ENCODE data around the gene VEPH1. TPM values are rescaled to one million over a fixed set of nuclear protein-coding genes. Genes with fewer than 3 reads are reported as not detected.
A peak's percentile ranks its signal among the peaks of the same experiment; 100 is the strongest.

The VEPH1 gene
- total RNA-seq, 1 donor from 2014 or later: 8.8 TPM

DNA sequence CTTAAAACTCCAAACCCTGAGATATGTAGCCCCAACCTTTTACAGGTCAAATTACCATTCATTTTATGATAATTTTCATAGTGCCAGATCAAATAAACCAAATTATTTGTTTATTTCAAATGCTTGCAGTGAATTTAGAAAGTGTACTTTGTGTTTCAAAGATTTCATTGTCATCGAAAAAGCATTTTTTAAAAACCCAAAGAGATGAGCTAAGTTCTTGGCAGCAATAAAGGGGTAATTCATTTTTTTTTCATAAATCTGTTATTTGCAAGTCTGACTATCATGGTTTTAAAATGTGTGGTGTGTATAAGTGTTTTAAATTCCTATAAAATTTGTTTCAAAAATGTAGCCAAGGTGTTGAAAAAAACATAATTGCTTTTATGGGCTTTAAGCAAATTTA is 49.4 kb downstream of the VEPH1 start:
- TF ChIP-seq, protein P1, sequence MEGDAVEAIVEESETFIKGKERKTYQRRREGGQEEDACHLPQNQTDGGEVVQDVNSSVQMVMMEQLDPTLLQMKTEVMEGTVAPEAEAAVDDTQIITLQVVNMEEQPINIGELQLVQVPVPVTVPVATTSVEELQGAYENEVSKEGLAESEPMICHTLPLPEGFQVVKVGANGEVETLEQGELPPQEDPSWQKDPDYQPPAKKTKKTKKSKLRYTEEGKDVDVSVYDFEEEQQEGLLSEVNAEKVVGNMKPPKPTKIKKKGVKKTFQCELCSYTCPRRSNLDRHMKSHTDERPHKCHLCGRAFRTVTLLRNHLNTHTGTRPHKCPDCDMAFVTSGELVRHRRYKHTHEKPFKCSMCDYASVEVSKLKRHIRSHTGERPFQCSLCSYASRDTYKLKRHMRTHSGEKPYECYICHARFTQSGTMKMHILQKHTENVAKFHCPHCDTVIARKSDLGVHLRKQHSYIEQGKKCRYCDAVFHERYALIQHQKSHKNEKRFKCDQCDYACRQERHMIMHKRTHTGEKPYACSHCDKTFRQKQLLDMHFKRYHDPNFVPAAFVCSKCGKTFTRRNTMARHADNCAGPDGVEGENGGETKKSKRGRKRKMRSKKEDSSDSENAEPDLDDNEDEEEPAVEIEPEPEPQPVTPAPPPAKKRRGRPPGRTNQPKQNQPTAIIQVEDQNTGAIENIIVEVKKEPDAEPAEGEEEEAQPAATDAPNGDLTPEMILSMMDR (conservative IDR thresholded peaks at IDR 0.05): no peak
- no peak for DNase-seq (ENCODE audit: low read depth, low spot score)
- no peaks in the 10 kb centered on the region for H3K27me3 Mint-ChIP-seq (ENCODE audit: low read depth)
- peaks cover 3% of the 10 kb centered on the region for H3K9me3 Mint-ChIP-seq
- H3K4me3 Mint-ChIP-seq: no peak overlapping the region
- no peak overlapping the region for H3K27ac Mint-ChIP-seq (ENCODE audit: unreplicated experiment)
- no peaks in the 10 kb centered on the region for H3K4me1 Mint-ChIP-seq
- H3K36me3 Mint-ChIP-seq (ENCODE audit: low read depth): peaks cover 8% of the 10 kb centered on the region

DNA sequence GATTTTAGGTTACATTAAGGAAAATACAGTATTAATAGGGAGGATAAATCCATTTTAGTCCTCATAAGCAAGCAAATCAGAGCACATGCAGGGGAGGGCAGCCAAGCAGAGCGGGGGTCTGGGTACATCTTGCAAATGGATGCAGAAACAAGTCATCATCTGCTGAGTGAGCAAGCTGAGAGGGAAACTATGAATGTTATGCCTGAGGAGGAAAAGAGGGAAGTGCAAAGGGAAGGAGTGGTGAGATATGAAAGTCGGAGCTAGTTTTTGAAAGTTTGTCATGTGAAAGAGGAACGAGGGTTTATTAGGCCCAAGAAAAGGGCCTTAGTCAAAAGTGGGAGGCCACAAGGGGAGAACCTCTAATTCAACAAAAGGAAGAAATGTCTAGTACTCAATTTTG is 51.1 kb downstream of the VEPH1 start:
- Mint-ChIP-seq H3K9me3 (no peaks in the 10 kb centered on the region), H3K27me3 (ENCODE audit: low read depth) (no peaks in the 10 kb centered on the region), H3K4me3 (no peak overlapping the region), H3K27ac (ENCODE audit: unreplicated experiment) (no peak overlapping the region), H3K36me3 (ENCODE audit: low read depth) (peaks cover 4% of the 10 kb centered on the region), H3K4me1 (peaks cover 1% of the 10 kb centered on the region)
- no peak for DNase-seq (ENCODE audit: low read depth, low spot score)
- TF ChIP-seq, protein P1 (conservative IDR thresholded peaks at IDR 0.05): no peak

DNA sequence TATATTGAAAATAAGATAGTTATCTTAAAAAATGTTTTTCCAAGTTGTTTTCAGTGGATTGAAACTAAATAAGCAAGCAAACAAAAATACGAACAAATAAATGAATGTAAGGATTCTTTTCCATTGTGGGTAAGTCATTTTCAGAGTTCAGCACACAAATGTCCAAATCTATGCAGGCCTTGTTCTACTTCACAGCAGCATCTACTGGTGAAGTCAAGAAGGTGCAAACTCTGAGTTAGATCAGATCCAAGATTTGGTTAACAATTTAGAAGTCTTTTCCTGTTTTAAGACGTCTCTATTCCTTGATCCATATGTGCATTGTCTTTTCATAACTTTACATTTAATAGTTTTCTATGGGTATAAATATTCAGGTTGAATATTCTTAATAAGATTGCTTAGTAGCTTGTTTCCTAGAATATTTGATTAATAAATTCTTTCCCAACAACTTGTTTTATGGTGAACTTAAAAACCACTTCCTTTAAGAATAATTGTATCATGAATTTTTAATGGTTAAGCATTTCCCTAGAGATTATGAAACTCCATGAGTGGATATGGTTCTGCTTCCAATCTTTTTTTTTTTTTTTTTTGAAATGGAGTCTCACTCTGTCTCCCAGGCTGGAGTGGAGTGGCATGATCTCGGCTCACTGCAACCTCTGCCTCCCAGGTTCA is 56.1 kb downstream of the VEPH1 start:
- no peak overlapping the region for H3K4me3 Mint-ChIP-seq
- peaks cover 23% of the 10 kb centered on the region for H3K4me1 Mint-ChIP-seq
- no peaks in the 10 kb centered on the region for H3K9me3 Mint-ChIP-seq
- H3K36me3 Mint-ChIP-seq (ENCODE audit: low read depth): peaks cover 11% of the 10 kb centered on the region
- TF ChIP-seq, protein P1 (conservative IDR thresholded peaks at IDR 0.05): peak; percentile 60
- DNase-seq (ENCODE audit: low read depth, low spot score): no peak
- H3K27me3 Mint-ChIP-seq (ENCODE audit: low read depth): no peaks in the 10 kb centered on the region
- H3K27ac Mint-ChIP-seq (ENCODE audit: unreplicated experiment): no peak overlapping the region

DNA sequence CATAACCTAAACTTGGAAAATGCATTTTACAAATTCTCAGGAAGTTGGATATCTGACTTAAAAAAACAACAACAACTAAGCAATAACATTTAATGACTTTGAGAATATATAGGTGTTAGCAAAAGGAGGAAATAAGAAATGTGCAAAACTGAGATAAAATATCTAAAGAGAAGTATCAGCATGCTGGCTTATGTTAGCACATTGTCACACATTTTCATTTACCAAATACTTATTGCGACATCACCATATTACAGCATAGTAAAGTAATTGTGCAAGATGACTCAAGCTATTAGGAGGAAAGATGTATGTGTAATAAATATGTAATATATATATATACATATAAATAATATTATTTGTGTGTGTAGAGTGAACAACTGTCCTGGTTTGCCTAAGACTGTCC is 57.4 kb downstream of the VEPH1 start:
- peaks cover 29% of the 10 kb centered on the region for H3K4me1 Mint-ChIP-seq
- no peak for DNase-seq (ENCODE audit: low read depth, low spot score)
- H3K9me3 Mint-ChIP-seq: no peaks in the 10 kb centered on the region

DNA sequence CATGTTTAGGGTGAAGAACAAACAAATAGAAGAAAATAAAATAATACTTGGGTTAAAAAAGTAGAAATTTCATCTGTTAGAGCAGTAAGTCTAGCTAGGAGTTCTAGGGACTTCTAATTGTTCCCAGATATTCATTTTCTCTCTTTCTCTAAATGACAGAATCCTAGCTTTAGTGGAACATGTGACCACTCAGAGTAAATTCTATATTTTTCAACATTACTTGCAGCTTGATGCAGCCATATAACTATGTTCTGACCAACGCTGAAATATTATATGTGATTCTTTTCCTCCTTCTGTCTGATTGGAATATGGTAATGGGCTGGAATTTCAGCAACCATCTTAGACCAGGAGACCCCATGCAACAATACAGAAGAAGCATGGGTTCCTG is 58.4 kb downstream of the VEPH1 start:
- no peak for DNase-seq (ENCODE audit: low read depth, low spot score)
- Mint-ChIP-seq H3K4me1 (peaks cover 38% of the 10 kb centered on the region), H3K9me3 (no peaks in the 10 kb centered on the region), H3K27me3 (ENCODE audit: low read depth) (no peaks in the 10 kb centered on the region), H3K36me3 (ENCODE audit: low read depth) (peaks cover 19% of the 10 kb centered on the region), H3K27ac (ENCODE audit: unreplicated experiment) (no peak overlapping the region), H3K4me3 (no peak overlapping the region)
- TF ChIP-seq, protein P1 (conservative IDR thresholded peaks at IDR 0.05): no peak

More for the DNA sequence above, 57.4 kb downstream of the VEPH1 start:
- no peak overlapping the region for H3K27ac Mint-ChIP-seq (ENCODE audit: unreplicated experiment)
- no peaks in the 10 kb centered on the region for H3K27me3 Mint-ChIP-seq (ENCODE audit: low read depth)
- TF ChIP-seq, protein P1 (conservative IDR thresholded peaks at IDR 0.05): no peak
- H3K36me3 Mint-ChIP-seq (ENCODE audit: low read depth): peaks cover 16% of the 10 kb centered on the region
- no peak overlapping the region for H3K4me3 Mint-ChIP-seq
